Prostate gland (tissue), 2 donors: Measurements from ENCODE around the gene TM9SF2.

Source experiments
- POLR2A ChIP-seq: fragments of 450-650 bp; IDR thresholded peaks from one replicate; pipeline ENCODE4 v1.6.1; 2016; ENCODE audit warnings: antibody characterized with exemption, mild to moderate bottlenecking
- TF ChIP-seq, protein P1 (sequence below), 4 experiments: fragments of 200-600 bp in 2 of 4; fragments of 450-650 bp in 2 of 4; sonication (generic) in 2 of 4; IDR thresholded peaks; 1 replicate in 3 of 4; 2 replicates in 1 of 4; pipeline ENCODE4 v1.5.1; 2016 to 2019; ENCODE audit warnings: antibody characterized with exemption in 4 of 4, mild to moderate bottlenecking in 2 of 4, moderate library complexity in 2 of 4

DNA sequence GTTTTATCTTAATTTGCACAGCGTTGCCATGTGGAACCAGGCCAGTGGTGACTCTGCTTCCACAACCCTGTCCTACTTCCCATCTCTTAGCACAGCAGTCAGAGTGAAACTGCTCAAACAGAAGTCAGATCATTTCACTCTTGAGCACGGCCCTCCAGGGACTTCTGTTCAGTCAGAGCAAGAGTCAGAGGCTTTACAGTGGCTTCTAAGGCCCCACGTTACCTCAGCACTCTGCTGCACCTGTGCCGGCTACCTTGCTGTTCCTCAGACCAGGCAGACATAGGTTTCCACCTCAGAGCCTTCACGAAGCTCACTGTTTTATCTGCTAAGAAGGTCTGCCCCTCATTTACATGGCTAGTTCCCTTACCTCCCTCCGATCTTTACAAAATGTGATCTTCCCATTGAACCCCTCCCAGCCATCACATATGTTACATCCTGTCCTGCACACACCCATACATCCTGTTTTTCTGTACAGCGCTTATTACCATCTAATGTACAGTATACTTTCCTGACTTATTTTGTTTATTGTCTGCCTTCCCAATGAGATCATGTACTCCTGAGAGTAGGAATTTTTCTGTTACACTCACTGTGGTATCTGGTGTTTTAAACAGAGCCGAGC, 41.6 kb downstream of the TM9SF2 start:
- no peak for TF ChIP-seq POLR2A
- TF ChIP-seq, protein P1, sequence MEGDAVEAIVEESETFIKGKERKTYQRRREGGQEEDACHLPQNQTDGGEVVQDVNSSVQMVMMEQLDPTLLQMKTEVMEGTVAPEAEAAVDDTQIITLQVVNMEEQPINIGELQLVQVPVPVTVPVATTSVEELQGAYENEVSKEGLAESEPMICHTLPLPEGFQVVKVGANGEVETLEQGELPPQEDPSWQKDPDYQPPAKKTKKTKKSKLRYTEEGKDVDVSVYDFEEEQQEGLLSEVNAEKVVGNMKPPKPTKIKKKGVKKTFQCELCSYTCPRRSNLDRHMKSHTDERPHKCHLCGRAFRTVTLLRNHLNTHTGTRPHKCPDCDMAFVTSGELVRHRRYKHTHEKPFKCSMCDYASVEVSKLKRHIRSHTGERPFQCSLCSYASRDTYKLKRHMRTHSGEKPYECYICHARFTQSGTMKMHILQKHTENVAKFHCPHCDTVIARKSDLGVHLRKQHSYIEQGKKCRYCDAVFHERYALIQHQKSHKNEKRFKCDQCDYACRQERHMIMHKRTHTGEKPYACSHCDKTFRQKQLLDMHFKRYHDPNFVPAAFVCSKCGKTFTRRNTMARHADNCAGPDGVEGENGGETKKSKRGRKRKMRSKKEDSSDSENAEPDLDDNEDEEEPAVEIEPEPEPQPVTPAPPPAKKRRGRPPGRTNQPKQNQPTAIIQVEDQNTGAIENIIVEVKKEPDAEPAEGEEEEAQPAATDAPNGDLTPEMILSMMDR (IDR thresholded peaks at IDR 0.05): no peak
